GM21528 (cell line): ENCODE data around the gene TMEM62.
"Not testable (repeated sequence)": the region's sequence is repeated elsewhere in the genome, so short reads cannot be mapped to it uniquely, and the experiment has no call there.

Source experiments
- ATAC-seq: cut with Tn5 transposase; IDR thresholded peaks from one replicate; pipeline ENCODE4 v1.9.1; 2021; ENCODE audit warnings: mild to moderate bottlenecking, moderate library complexity; ENCODE audit not compliant: unreplicated experiment, low FRiP score

Gene TMEM62

GRCh38 chr15:43207024-43207423, 73.6 kb downstream of the TMEM62 start:
- ATAC-seq: no peak

DNA sequence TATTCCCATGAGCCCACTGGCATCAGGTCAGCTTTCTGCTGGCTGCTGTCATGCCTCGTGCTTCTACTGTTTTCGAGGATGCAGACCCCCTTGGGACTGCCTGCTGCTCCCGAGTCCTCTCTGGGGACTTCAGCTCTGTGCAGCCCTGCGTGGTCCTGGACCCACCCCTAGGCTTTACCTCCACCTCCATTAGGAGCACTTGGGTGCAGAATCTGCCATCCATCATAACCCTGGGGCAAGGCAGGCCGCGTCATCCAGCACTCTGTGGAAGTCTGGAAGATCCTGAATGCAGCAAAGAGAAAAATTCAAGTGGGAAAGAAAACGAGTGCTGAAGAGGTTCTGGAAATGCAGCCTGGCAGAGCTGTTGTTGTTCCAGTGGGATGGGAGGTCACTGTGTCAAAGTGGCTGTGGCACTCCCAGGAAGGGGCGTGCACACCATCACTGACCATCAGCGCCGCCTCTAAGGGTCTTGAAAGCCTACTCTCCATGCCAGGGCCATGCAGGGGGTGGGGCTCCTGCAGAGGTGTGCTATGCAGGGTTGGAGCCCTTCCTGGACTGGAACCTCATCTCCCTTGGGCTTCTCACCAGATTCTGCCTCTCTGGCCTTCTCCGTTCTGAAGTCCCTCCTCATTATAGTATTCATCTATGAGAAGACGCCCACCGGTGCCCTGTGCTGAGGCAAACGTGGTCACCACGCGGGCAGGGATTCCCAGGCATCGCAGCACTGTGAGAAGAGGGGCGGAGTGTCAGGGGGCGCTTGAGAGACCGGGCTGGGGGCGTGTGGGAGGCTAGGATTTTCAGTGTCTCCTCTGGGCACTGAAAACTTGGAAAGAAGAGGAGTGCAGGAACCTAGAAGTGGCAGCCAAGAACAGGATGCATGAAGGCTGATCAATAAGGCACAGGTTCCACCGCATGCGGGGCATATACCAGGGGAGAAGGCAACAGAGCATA, 74.9 kb downstream of the TMEM62 start:
- ATAC-seq: no peak

GRCh38 chr15:43209059-43209824, 75.9 kb downstream of the TMEM62 start:
- ATAC-seq: no peak

DNA sequence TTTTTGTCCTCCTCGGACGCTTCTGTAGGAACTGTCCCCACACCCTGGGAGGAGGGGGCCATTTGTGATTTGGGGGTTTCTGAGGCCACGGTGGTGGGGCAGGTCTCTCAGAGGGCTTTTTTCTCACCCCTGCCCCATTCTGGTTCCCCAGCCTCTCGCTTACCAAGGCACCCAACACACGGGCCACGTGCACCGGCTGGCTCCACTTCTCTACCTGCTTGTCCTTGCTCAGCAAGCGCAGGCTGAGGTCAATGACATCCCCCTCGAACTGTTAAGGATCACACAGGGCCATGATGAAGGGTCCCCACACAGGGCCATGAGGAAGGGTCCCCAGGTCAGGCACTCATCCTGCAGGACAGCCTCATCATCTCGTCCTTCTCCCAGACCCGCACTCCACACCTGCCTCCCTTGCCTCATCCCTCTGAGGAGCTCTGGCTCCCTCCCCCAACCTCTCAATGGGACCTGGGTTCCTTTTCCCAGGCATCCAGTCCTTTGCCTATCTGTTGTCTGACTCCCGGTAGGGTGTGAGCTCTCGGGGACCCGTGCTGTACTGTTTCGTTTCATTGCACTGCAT, 76.9 kb downstream of the TMEM62 start:
- ATAC-seq: no peak

DNA sequence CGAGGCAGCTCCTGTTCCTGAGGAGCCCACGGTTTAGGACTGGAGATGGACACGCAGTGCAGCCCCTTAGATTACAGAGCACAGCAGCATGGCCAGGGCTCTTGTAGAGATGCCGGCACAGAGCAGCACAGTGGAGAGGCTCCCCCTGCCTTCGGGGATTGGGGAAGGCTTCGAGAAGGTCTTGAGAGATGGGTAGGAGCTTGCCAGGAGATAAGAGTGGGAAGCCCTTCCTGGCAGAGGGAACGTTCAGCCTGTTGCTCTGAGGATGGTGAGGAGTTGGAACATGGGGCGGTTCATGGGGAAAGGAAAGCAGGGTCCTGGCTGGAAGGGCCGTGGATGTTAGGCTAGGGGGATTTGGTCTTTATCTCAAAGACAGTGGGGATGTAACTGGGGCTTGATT, 77.4 kb downstream of the TMEM62 start:
- ATAC-seq: no peak

DNA sequence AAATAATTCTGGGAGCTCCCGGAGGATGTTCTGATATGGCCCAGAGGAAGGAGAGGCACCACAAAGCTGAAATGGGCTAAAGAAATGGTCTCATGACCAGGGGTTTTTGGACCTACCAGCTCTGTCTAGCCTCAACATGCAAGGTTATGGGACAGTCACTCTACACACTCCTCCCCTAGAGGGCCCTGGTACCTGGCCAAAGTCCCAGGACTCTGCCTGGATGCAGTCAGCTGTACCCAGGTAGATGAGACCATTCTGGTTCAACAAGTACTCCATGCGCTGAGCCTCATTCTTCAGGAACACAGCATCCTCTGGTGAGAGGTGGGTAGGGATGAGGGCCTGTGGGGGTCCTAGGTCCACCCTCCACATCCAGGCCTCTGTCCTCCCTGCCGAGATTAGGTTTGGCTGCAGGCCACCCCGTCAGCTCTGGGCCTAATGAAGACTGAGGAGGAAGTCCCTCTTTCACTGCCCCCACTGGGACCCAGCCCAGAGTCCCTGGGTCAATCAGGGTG, 77.9 kb downstream of the TMEM62 start:
- ATAC-seq: no peak

- ATAC-seq: no peak
Measured at GRCh38 chr15:43212299-43212698, 78.9 kb downstream of the TMEM62 start.

DNA sequence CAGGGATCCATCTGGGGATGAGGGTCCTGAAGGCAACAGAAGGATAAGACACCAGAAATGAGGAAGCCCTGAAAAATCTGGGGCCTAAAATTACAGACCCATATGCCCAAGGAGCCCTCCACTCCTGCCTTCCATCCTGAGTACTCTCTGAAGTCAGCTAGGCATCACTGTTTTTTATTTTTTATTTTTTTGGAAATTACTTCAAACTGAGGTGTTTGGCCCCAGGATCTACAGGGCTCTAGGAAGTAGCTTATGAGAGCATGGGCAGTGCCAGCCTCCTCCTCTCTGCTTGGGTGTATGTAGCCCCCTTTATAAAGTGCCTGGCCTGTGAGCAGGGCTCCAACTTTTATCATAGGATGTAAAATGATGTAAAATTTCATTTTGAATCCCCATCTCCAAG, 79.6 kb downstream of the TMEM62 start:
- ATAC-seq: no peak

DNA sequence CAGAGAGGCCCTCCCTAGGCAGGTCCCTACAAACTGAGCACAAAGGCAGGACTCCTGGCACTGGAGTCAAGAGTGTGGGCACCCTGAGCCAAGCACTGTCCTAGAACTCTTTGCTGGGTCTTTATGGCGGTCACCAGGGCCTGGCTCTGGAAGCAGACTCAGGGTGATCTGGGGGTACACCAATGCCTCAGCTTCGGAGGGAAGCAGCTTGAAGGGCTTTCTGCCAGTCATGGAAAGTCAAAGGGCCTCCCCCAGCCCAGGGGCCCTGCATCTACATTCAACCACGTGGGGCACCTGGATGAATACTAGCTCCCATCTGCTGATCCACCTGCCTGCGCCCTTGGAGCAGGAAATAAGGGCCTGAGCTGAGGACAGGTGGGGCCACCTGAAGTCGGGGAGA, 80.1 kb downstream of the TMEM62 start:
- no peak for ATAC-seq

- no peak for ATAC-seq
Measured at GRCh38 chr15:43214169-43214568, 80.8 kb downstream of the TMEM62 start.

DNA sequence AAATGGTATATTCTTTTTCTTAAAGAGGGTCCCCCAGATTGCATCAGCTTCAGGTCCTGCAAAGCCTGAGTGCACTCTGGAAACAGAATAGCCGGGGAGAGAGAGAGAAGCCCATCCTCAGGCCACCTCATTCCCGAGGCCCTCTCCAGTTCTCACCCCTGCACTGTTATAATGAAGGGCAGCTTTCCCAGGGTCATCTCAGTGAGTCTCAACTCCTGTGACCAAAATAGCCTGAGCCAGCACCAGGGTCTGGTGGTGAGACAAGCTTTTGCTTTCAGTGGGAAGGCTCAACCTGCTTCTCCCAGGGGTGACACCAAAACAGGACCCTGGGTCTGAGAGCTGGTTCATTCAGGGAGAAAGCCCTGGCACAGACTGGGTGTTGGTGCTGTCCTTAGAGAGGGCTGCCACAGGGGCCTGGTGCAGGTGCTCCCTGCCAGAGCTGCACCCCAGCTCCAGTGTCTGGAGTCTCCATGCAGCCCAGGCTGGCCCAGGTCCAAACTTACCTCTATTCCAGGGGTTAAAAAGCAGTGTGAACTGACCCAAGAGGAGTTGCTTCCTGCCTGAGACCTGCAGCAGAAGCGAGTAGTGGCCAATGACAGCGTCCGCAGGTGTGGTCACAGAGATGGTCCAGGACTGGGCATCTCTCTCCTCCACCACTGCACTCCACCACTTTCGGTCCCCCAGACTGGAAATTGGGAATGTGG, 81.4 kb downstream of the TMEM62 start:
- ATAC-seq: no peak

DNA sequence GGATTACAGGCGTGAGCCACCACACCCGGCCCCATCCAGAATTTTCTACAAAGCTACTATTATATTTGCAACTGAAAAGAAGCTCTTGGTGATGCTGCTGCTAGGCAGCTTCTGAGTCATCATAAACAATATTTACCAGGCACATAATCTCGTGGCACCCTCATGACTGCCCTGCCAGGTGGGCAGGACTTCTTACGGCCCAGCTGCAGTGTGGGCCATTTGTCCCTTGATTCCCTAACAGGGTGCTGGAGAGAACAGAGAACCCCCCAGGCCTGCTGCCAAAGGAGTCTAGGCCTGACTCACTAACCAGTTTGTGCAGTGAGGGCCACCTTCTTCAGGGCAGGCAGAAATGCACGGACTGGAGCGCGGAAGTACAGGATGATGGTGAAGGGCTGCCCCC, 82.6 kb downstream of the TMEM62 start:
- no peak for ATAC-seq

GRCh38 chr15:43218908-43219706, 85.7 kb downstream of the TMEM62 start:
- ATAC-seq: no peak

GRCh38 chr15:43219929-43220928, 86.8 kb downstream of the TMEM62 start:
- no peak for ATAC-seq

DNA sequence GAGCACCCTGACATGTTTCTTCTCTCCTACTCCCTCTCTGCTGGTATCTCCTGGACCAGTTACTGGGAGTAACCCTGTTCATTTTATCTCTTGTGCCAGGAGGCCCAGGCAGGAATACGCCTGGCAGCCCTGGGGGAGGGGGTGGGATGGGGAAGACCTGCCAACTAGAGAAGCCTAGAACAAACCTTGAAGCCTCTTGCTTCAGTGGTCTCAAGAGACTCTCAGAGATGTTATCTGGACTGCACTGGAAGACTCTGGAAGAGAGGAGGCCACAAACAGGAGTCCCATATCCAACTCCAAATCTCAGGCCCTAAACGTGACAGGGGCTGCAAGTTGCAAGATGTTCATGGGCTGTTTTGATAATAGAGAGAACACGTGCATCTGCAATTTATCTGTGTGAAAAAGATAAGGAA, 87.6 kb downstream of the TMEM62 start, which contains the start of gene EPB42:
TSS of gene EPB42 (minus strand) at position 28 of the 413 bp plus-strand sequence. CDS start 193 bp downstream, outside the sequence.
- no peak for ATAC-seq

- ATAC-seq: no peak
Measured at GRCh38 chr15:43221422-43221821, 88.0 kb downstream of the TMEM62 start.

DNA sequence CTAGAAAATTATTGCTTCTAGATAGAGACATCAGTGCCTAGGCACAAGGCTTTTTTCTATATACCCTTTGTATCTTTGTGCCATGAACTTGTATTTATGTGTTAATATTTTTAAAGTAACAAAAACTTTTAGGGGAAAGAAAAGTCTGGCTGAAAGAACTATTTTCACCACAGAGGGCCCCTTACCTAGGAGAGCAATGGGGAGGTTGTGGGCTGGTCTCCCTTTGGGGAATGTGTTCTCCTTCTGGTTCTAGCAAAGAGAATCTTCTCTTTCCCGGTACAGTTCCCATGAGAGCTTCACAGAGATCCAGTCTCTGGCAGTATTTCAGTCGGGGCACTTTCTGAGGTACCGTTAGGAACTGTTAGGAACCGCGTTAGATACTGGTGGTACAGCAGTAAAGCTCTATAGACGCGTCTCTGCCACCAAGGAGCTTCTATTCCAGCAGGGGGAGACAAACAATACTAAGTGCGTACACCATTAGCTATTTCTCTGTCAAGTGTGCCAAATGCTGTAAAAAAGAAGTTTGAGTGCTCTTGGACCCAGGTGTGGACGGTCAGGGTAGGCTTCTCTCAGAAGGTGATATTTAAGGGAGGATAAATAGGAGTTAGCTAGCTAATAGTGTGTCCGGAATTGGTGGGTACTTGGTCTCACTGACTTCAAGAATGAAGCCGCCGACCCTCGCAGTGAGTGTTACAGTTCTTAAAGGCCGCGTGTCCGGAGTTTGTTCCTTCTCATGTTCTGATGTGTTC, 92.0 kb downstream of the TMEM62 start:
- no peak for ATAC-seq

GRCh38 chr15:43225950-43226255, 92.5 kb downstream of the TMEM62 start:
- ATAC-seq: not testable (repeated sequence)
